Gastroesophageal sphincter (tissue), 3 donors: Measurements from ENCODE around the gene MAP2K3.
"Not testable (repeated sequence)": the region's sequence is repeated elsewhere in the genome, so short reads cannot be mapped to it uniquely, and the experiment has no call there.

ENCODE experiments used
- CTCF ChIP-seq, 4 experiments: fragments of 200-600 bp in 2 of 4; fragments of 450-650 bp in 2 of 4; sonication (generic) in 1 of 4; IDR thresholded peaks; one replicate each; pipeline ENCODE4 v1.5.1; 2017 to 2019; ENCODE audit warnings: antibody characterized with exemption in 4 of 4, mild to moderate bottlenecking in 2 of 4, moderate library complexity in 2 of 4
- EP300 ChIP-seq: sonication (generic); formaldehyde crosslinking; IDR thresholded peaks from one replicate; pipeline ENCODE4 v1.6.1; 2017; ENCODE audit warnings: antibody characterized with exemption, mild to moderate bottlenecking
- POLR2A ChIP-seq, 2 donors: fragments of 450-650 bp; IDR thresholded peaks; one replicate each; pipeline ENCODE4 v1.6.1; 2017; ENCODE audit warnings: antibody characterized with exemption in 2 of 2, mild to moderate bottlenecking in 2 of 2, moderate library complexity in 1 of 2
- POLR2AphosphoS5 ChIP-seq: sonication (generic); formaldehyde crosslinking; IDR thresholded peaks from one replicate; pipeline ENCODE4 v1.6.1; 2017; ENCODE audit warnings: antibody characterized with exemption

- TF ChIP-seq POLR2A (IDR thresholded peaks at IDR 0.05); CTCF (IDR thresholded peaks at IDR 0.05); POLR2AphosphoS5; EP300: not testable (repeated sequence)
These were observed 39.0 kb downstream of the MAP2K3 start for GRCh38 chr17:21323257-21324111.
